GM21737 (cell line): ENCODE measurements around the gene DNAJC27.
A peak's percentile ranks its signal among the peaks of the same experiment; 100 is the strongest.

Experiments used
- ATAC-seq: cut with Tn5 transposase; IDR thresholded peaks from one replicate; pipeline ENCODE4 v1.9.1; 2021; ENCODE audit warnings: mild to moderate bottlenecking, moderate library complexity; ENCODE audit not compliant: unreplicated experiment

The DNAJC27 gene

DNA sequence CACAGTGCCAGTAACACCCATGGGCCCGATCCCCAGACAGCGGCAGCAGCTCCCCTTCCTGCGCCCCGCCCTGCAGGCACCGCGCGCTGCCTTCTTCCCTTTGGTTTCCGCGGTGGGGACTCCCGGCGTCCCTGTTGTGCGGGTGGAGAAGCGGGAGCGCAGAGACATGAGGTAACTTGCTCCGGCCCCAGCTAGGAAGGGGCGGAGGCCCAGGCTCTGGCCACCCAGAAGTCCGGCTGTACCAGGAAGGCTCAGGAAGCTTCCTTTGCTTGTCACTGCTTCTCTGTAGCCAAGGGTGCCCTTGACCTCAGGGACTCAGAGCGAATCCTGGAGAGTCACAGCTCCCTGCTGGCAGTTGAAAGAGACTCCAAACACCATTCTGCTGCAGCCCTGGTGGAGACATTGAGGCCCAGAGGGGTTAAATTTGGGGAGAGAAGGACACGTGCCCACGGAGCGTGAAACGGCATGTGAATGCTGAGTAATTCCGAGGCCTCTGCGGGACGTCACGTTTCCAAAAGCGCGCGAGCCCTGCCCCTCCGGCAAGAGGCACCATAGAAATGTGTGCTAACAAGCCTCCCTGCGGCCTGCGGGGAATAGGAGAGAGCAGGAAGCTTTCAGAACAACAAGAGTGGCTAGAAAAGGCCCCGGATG, 45.0 kb downstream of the DNAJC27 start:
- no peak for ATAC-seq

DNA sequence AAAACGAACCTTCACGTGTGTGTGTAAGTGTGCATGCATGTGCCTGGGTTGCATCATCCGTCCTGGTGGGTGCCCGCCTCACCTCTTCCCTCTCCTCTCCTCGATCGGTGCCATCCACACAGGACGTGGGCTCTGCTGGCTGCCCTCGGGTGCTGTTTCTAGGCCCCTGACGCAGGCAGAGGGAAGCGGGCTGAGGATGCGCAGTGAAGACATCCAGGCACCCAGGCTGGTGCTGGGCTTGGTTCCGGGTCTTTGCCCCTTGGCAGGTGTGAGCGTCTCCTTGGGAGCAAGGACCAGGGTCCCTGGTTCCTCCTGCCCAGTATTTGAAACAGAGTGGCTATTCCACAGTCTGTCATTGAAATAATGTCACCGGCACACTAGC, 45.5 kb downstream of the DNAJC27 start:
- no peak for ATAC-seq

DNA sequence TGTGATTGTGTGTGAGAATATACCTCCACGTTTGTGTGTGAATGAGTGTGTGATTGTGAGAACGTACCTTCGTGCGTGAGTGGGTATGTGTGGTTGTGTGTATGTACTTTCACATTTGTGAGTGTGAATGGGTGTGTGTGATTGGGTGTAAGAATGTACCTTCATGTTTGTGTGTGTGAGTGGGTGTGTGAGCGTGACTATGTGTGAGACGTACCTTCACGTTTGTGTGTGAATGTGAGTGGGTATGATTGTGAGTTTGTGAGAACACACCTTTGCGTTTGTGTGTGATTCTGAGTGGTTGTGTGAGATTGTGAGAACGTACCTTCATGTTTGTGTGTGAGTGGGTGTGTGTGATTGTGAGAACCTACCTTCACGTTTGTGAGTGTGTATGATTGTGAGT, 45.9 kb downstream of the DNAJC27 start:
- no peak for ATAC-seq

DNA sequence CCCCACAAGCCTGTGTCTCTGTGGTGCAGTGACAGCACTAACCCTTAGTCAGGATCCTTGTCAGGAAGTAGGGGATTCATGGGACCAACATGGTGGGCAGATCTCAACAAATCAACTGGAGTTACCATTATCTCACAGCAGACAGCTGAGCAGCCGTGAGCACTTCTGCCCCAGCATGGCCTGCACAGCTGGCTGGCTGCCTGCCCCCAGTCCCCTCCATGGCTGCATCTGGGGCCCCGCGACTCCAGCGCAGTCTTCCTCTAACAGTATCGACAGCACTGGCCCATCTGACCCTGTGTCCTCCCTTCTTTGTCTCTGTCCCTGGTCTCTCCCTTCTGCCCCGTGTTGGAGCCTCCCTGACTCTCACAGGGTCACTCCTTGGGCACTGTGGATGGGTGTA, 47.0 kb downstream of the DNAJC27 start:
- ATAC-seq: no peak

DNA sequence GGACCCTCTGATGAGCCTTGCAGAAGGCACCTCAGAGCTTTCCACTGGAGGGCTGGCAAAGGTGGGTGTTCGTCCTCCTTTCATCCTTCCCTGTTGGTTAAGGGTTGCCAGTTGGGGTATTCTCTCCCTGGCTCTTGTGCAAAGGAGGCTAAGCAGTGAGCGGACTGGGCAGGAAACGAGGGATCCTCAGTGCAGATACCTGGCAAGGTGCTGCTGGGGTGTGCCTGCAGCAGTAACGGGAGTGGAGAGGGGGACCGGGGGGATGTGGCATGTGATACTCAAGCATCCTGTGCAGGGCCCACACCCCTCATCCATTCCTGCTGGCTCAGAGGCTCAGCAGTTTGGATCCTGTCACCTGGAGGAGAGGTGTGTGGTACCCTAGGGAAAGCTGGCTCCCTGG, 47.5 kb downstream of the DNAJC27 start:
- no peak for ATAC-seq

DNA sequence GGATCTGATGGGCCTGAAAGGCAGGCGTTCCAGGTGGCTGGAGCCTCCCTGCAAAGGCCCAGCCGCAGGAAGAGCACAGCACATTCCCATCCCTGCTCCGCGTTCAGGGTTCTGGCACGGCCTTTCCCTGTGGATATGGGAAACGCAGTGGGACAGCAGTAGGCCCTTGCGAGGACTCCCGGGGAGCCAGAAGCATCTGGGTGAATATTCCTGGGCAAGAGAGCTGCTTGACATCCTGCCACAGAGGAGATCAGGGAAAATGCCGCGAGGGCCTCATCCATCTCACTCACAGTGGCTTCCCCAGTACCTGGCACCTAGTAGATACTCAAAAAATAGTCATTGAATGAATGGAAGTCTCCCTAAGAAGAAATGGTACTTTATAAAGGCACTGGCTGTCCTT, 48.6 kb downstream of the DNAJC27 start:
- no peak for ATAC-seq

DNA sequence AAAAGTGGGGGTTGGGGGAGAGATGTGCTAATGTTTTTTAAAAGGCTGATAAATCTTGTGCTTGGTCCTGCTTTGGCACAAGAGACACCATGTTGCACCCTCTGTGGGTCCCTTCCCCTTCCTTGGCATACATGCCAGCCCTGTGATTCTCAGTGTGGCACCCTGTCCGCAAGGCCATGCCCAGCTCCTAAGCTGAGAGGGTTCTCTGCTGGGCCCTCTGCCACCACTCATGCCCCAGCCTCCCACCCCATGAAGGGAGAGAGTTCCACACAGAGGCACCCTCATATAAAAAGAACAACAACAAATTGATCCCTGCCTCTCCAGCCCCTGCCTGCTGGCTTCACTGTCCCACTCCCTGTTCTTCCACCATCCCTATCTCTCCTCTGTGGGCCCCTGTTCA, 49.2 kb downstream of the DNAJC27 start:
- no peak for ATAC-seq

DNA sequence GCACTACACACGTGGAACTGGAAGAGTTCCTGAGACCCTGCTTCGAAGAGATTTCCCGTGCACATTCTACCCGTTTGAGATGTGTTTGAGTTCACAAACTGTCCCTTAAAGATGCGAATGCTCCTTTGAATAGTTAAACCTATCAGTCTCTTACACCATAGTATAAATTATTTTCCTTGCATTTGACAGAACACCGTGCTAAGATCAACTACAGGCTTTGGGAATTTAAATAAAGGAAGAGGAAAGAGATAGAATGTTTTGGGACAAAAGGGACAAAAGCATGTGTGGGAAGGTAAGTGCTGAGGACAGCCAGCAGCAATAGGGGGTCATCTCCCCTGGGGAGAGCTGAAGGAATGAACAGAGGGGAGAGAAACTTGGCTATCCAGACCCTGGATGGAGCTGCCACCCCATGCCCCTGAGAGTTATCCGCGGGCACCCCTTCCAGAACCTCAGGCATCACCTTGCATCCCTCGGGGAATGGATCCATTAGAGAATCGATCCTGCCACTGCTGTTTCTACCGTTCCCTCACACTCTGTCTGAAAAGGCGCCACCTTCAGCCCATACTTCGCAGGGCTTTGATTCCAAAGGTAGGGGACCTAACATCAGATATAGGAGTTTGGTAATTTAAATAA, 50.8 kb downstream of the DNAJC27 start:
- ATAC-seq: no peak

DNA sequence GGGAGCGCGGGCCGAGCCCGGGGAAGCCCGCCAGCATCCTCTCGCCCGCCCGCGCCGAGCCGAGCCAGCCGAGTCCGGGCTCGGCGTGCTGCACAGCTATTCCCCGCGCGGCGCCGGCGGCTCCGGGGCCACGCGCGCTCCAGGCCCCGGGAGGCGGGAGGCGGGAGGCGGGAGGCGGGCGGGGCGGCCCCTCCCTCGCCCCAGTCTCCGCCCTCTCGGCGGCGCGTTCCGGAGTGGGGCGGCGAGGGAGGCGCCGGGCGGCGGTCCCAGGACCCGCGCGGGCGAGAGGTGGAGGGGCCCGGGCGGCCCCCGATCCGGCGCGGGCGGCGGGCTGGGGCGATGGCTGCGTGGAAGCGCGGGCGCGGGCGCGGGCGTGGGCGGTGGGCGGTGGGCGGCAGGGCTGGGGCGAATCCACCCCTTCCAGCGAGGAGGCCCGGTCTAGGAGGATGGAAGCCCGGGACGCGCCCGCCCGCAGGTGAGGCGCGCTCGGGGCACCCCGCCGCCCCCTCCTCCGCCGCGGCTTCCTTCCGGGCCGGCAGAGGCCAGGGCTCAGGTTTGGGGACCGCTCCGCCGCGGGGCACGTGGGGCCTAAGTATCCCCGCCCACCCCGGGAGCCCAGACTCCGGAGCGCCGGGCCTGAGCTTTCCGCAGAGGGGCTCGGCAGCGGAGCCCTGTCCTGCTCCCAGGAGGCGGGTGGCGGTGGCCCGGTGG, 51.5 kb downstream of the DNAJC27 start, which contains the start of gene ADCY3:
Gene ADCY3 (minus strand): TSS at position 140 of the 711 bp plus-strand sequence. CDS start 1,250 bp downstream, outside the sequence.
- peak; percentile 45 for ATAC-seq

DNA sequence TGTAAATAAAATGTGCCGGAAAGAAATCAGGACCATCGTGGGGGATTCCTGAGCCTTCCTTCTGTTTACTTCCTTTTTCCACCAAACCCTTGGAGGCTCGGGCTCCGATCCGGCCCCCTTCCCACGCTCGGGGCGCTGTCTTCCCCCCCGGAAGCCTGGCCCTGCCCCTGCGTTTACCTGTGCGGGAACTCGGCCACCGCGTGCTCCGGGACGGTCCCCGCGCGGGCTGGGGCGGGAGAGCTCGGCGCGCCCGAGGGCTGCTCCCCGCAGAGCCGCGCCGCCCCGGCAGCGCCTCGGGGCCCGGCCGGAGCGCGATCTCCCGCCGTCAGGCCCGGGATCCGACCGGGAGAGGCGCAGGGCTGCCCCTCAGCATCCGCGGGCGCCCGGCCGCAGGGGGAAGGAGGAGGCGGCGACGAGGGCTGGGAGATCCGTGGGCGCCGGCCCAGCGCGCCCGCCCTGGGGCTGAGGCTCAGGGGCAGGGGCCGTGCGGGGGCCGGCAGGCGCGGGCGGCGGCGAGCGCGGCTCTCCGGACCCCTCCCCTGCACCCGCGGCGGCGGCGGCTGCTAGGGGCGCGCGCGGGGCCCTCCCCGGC, 52.2 kb downstream of the DNAJC27 start:
- peak; percentile 24 for ATAC-seq

DNA sequence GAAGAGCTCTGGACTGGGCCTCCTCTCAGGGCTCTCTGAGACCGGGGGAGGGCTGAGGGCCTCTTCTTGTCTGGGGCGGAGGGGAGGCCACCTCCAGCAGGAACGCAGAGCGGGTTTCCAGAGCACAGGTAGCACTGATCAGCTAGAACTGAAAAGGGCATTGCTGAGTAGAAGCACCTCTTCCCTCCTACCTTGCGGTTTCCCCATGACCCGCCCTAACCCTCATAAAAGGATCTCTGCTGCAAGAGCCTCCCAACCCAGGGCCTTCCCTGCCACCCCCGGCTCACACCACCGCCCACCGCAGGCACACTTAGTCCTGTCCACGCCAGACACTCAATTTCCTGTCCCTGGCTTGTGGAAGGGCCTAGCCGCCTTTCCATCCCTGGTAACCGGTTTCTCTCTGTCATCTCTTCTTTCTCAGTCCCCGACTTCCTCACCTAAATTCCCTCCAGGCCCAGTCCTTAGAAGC, 52.7 kb downstream of the DNAJC27 start:
- peak; percentile 10 for ATAC-seq

DNA sequence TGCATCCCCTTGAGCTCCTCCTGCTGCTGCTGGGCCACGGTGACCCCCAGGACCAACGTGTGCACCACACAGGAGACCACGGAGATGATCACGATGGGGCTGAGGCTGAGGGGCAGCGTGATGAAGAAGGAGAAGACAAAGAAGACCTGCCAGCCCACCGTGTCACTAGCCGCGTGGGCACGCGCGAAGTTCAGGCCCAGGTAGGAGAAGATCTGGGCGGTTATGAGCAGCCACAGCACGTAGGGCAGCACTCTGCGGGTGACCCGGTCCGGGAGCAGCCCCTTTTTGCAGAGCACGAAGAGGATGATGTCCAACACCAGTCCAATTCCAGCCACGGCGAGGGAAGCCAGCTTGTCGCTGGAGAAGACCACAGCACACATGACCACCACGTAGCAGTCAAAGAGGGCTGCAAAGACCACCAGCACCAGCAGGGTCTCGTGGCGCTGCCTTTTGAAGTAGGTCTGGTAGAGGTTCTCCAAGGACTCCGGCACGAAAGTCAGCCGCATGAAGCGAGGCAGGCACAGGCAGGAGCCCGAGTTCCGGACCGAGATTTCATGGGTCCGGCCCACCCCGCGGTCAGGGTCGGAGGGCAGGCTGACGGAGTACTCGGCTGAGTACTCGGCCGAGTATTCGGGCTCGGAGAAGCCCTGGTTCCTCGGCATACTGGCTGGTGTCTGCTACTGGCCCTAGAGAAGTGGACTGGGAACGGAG, 53.3 kb downstream of the DNAJC27 start:
- no peak for ATAC-seq

DNA sequence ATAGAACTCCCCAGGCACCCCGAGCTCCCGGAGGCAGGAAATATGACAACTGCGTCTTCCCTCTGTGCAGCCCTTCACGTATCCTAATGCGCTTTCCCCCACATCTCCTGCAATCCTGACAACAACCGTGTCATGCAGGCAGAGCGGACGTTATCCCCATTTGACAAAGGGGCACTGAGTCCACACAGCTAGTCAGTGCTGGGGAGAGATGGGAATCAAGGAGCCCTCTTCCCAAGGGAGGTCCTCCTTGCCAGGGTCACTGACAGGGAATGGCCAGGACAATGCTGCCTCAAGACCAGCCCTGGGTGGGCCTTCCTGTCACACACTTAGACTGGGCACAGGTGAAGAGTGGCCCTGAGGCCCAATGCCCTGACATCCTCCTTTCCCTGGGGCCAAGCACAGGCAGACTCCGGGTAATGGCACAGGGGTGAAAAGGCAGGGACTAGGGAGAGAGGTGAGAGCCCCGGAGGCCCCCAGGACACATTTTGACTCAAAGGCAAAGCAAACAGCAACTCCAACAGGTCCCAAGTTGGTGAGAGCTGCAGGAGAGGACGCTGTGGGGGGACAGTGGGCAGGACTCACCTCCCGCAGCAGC, 53.9 kb downstream of the DNAJC27 start:
- ATAC-seq: no peak

DNA sequence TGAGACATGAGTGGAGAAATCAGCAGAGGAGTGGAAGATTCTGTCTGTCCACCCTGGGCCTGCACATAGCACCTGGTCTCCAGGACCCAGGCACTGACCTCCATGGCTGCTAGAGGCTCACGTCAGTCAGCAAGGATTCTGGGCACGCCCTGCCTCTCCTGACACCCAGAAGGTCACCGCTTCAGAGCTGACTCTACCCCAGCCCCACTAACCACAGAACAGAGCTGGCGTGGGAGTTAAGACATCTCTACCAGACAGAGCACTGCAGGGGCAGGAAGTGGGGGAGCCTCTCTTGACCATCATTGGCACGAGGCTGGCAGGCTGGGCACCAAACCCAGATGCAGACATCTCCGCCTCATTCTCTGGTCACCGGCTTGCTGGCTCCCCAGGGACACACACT, 54.7 kb downstream of the DNAJC27 start:
- no peak for ATAC-seq

DNA sequence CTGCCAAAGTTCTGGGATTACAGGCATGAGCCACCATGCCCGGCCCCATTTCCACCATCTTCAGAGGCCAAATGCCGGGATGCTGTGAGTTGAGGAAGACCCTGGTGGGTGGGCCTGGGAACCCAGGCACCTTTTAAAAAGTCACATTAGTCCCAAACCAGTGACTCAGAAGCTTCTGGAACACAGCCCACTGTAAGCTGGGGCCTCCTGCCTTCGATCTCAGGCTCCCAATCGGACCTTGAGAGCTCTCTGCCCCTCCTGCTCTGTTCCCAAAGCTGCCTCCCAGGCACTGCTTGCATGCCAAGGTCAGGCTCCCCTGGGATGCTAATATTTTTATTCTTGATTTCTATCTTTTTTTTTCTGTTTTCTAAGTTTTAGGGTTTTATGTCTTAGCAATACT, 56.0 kb downstream of the DNAJC27 start:
- ATAC-seq: no peak

DNA sequence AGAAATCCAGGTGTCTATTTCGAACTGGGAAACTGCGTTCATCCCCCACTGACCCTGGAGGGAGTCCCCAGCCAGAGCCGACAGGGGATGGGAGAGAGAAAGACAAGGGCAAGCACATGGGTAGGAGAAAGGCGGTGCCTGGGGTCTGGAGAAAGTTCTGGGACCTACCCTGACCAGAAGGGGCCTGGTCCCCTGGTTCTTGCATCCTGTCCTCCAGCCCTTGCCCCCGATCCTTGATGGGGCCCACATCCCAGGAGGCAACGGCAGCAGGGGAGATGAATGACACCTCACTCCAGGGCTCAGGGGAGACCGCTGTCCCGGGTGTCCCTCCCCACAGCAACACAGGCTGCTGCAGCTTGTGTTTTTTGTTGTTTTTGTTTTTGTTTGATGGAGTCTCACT, 56.6 kb downstream of the DNAJC27 start:
- ATAC-seq: no peak

DNA sequence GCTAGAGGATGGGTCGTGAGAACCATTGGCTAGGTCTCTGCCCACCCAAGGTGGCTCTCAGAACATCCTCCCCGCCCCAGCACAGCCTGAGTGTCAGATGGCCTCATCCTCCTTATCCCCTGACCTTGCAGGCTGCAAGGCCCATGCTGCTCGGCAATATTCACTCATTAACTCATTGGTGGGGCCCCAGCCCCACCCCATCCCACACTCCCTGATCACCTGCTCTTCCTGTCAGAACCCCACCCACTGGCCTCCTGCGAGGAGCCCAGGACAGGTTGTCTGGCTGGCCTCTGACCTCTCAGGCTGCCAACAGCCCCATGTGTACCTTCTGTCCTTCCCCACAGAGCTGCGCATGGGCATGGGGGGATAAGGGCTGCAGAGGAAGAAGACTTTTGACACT, 57.0 kb downstream of the DNAJC27 start:
- no peak for ATAC-seq

DNA sequence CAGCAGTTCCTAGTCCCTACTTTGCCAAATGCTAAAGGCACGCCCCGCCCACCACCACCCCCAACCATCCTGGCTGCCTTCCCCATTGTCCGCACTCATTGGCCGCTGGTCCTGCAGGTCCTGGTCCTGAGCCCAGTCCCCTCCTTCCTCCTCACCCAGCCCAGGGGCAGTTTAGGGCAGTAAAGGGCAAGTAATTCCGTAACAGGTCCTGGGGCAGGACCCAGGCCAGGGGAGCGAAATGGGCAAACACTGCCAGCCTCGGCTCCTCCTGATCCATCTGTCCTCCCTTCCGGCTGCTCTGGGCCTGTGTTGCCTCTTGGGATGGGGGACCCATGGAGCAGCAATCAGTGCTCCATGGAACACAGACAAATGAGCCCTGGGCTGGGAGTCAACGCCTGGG, 57.8 kb downstream of the DNAJC27 start:
- no peak for ATAC-seq

DNA sequence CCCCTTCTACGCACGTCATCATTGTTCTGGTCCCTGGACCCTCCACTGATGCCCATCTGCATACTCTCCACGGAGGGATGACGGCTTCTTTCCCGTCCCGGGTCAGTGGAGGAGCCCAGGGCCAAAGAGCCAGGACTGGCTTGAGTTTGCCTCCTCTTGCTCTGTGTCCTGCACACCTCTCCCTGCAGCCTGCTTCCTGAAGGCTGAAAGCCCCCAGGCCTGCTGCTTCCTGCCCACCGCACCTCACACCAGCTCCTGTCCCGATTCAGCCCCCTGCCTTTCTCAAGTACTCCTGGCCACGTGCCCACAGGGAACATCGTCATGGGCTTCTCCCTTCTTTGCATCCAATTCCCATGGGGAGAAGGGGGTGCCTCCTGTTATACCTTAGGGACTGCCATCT, 58.8 kb downstream of the DNAJC27 start:
- ATAC-seq: no peak

DNA sequence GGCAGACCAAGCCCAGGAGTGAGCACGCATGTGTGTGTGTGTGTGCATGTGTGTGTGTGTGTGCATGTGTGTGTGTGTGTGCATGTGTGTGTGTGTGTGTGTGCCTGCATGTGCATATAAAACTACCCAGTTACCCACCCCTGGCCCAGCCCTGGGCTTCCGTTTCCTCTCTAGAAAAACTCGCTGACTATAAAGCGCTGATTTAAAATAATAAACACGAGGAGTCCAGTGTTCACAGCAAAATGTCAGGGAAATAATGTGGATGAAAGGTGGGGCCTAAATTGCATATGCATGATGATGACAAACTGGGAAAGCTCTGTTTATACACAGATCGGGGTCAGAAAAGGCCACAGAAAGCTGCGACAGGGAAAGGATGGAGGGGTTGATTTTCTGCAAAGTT, 59.2 kb downstream of the DNAJC27 start:
- no peak for ATAC-seq

DNA sequence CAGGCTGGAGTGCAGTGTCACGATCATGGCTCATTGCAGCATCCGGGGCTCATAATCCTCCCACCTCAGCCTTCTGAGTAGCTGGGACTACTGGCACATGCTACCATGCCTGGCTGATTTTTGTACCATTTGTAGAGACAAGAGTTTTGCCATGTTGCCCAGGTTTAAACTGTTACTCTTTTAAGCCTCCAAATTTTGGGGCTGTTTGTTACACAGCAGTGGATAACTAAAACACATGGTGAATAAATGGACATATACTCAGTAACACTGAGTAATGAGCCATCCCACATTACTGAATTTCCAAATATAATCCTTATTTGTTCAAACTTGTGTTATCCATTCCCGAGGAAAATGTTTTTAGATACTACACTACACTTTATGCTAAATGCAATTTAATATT, 61.5 kb downstream of the DNAJC27 start:
- ATAC-seq: no peak
